ENCODE results near the gene HOATZ. TPM values are rescaled to one million over a fixed set of nuclear protein-coding genes. Genes with fewer than 3 reads are reported as not detected.

Gene HOATZ
- total RNA-seq (2022; extraction: Qiagen RNA extraction; ENCODE audit: low read depth) = not detected in 5 replicates

GRCh38 chr11:111514216-111515031 lies at the start of gene HOATZ:
Gene HOATZ, plus strand, starts transcription at chr11:111514778. Its CDS starts 7 bp downstream, at chr11:111514785.

GRCh38 chr11:111512296-111513239 lies 2.0 kb upstream of the HOATZ start, which contains the start of gene BTG4:
Gene BTG4, minus strand, starts transcription at chr11:111512386. Its CDS starts 13,610 bp downstream, at chr11:111498776.

GRCh38 chr11:111540114-111540936 lies 25.7 kb downstream of the HOATZ start, which contains the start of gene LAYN:
Gene LAYN, plus strand, starts transcription at chr11:111540720. Its CDS starts 124 bp downstream, at chr11:111540844.

Other genes with a start within 250 kb of the HOATZ start
- 0.37 to 1.0 TPM (median 0.81 TPM) in 5 replicates for gene POU2AF3, start 216.2 kb upstream of the HOATZ start, total RNA-seq (2022; extraction: Qiagen RNA extraction; ENCODE audit: low read depth)
- gene POU2AF1, start 135.5 kb upstream of the HOATZ start, total RNA-seq (2022; extraction: Qiagen RNA extraction; ENCODE audit: low read depth) = not detected in 5 replicates
- gene BTG4, start 2.4 kb upstream of the HOATZ start, total RNA-seq (2022; extraction: Qiagen RNA extraction; ENCODE audit: low read depth) = 0.25 TPM in 1 of 5 replicates, not detected in the others
- 3.6 to 4.9 TPM (median 4.2 TPM) in 5 replicates for gene LAYN, start 25.9 kb downstream of the HOATZ start, total RNA-seq (2022; extraction: Qiagen RNA extraction; ENCODE audit: low read depth)
- 5.2 to 6.7 TPM (median 5.8 TPM) in 5 replicates for gene SIK2, start 87.7 kb downstream of the HOATZ start, total RNA-seq (2022; extraction: Qiagen RNA extraction; ENCODE audit: low read depth)